HepG2 (cell line): ENCODE data around the gene TEAD3. TPM values are rescaled to one million over a fixed set of nuclear protein-coding genes. Genes with fewer than 3 reads are reported as not detected.

Experiments used
- ATF4 ChIP-seq, 2 experiments: fragments of 450-650 bp in 1 of 2; sonication (generic) in 1 of 2; formaldehyde crosslinking; IDR thresholded peaks; 2 replicates each; pipeline versions ENCODE4 v1.5.0 to v1.8.0; 2020 to 2022; ENCODE audit warnings: mild to moderate bottlenecking in 1 of 2, missing genetic modification reagents in 1 of 2
- DMAP1 ChIP-seq: IDR thresholded peaks from 2 replicates; pipeline ENCODE4 v1.6.1; 2016
- EP300 ChIP-seq, 3 experiments: sonication (generic) in 1 of 3; formaldehyde crosslinking in 1 of 3; IDR thresholded peaks; 2 replicates each; pipeline versions ENCODE4 v1.5.1 to v1.6.1; 2011 to 2020; ENCODE audit warnings: low read depth in 2 of 3, low read length in 2 of 3, borderline replicate concordance in 1 of 3, improper control_type of control experiment in 1 of 3, mild to moderate bottlenecking in 1 of 3, missing genetic modification reagents in 1 of 3, moderate library complexity in 1 of 3
- MBNL3 ChIP-seq: fragments of 250-450 bp; sonication (Bioruptor Pico); conservative IDR thresholded peaks from 2 replicates; pipeline ENCODE4 v1.8.0; 2022; ENCODE audit warnings: mild to moderate bottlenecking, inconsistent platforms
- MED13 ChIP-seq: sonication (generic); formaldehyde crosslinking; IDR thresholded peaks from 2 replicates; pipeline ENCODE4 v1.5.0; 2020; ENCODE audit warnings: missing genetic modification reagents
- MXD1 ChIP-seq: sonication (generic); formaldehyde crosslinking; IDR thresholded peaks from 2 replicates; pipeline ENCODE4 v1.4.0; 2020; ENCODE audit warnings: mild to moderate bottlenecking, missing genetic modification reagents
- NR2F6 ChIP-seq, 2 experiments: IDR thresholded peaks; 2 replicates each; pipeline ENCODE4 v1.6.1; 2016; ENCODE audit warnings: antibody characterized with exemption in 1 of 2, mild to moderate bottlenecking in 1 of 2
- NR3C1 ChIP-seq: sonication (generic); formaldehyde crosslinking; IDR thresholded peaks from 2 replicates; pipeline ENCODE4 v1.4.0; 2020; ENCODE audit warnings: missing genetic modification reagents
- ONECUT2 ChIP-seq: sonication (generic); formaldehyde crosslinking; IDR thresholded peaks from 2 replicates; pipeline ENCODE4 v1.4.0; 2020; ENCODE audit warnings: missing genetic modification reagents
- PATZ1 ChIP-seq: sonication (generic); formaldehyde crosslinking; IDR thresholded peaks from 2 replicates; pipeline ENCODE4 v1.4.0; 2020; ENCODE audit warnings: missing genetic modification reagents
- PAX8 ChIP-seq: sonication (generic); formaldehyde crosslinking; IDR thresholded peaks from 2 replicates; pipeline ENCODE4 v1.8.0; 2022; ENCODE audit warnings: mild to moderate bottlenecking, missing genetic modification reagents, borderline replicate concordance
- PRDM10 ChIP-seq: sonication (generic); formaldehyde crosslinking; IDR thresholded peaks from 2 replicates; pipeline ENCODE4 v1.4.0; 2020; ENCODE audit warnings: low read depth, missing genetic modification reagents
- RARA ChIP-seq: IDR thresholded peaks from 2 replicates; pipeline ENCODE4 v1.6.1; 2016; ENCODE audit warnings: missing genetic modification reagents, missing compliant biosample characterization
- RFX1 ChIP-seq: fragments of 450-650 bp; IDR thresholded peaks from 2 replicates; pipeline ENCODE4 v1.6.1; 2017
- SIN3A ChIP-seq: IDR thresholded peaks from 2 replicates; pipeline ENCODE4 v1.6.1; 2011; ENCODE audit warnings: low read depth, mild to moderate bottlenecking, control low read depth, low read length, borderline replicate concordance
- SKI ChIP-seq: fragments of 450-650 bp; IDR thresholded peaks from one replicate; pipeline ENCODE4 v1.6.1; 2018; ENCODE audit warnings: mild to moderate bottlenecking; ENCODE audit not compliant: partially characterized antibody
- SOX6 ChIP-seq, 2 experiments: fragments of 450-650 bp in 1 of 2; sonication (generic) in 1 of 2; formaldehyde crosslinking in 1 of 2; IDR thresholded peaks; 2 replicates each; pipeline versions ENCODE4 v1.4.0 to v1.6.1; 2017 to 2020; ENCODE audit warnings: antibody characterized with exemption in 1 of 2, mild to moderate bottlenecking in 1 of 2, missing genetic modification reagents in 1 of 2
- THRA ChIP-seq: sonication (generic); formaldehyde crosslinking; IDR thresholded peaks from 2 replicates; pipeline ENCODE4 v1.4.0; 2020; ENCODE audit warnings: missing genetic modification reagents, borderline replicate concordance
- ZFP82 ChIP-seq: sonication (generic); formaldehyde crosslinking; IDR thresholded peaks from 2 replicates; pipeline ENCODE4 v1.5.1; 2020; ENCODE audit warnings: mild to moderate bottlenecking, missing genetic modification reagents, borderline replicate concordance
- ZNF577 ChIP-seq: sonication (generic); formaldehyde crosslinking; IDR thresholded peaks from 2 replicates; pipeline ENCODE4 v1.4.0; 2020; ENCODE audit warnings: mild to moderate bottlenecking, low read depth, missing genetic modification reagents, borderline replicate concordance
- ZNF615 ChIP-seq: sonication (generic); formaldehyde crosslinking; IDR thresholded peaks from 2 replicates; pipeline ENCODE4 v1.5.0; 2020; ENCODE audit warnings: mild to moderate bottlenecking, missing genetic modification reagents, borderline replicate concordance
- ZNF746 ChIP-seq: sonication (generic); formaldehyde crosslinking; IDR thresholded peaks from 2 replicates; pipeline ENCODE4 v1.8.0; 2022; ENCODE audit warnings: mild to moderate bottlenecking, missing genetic modification reagents
- polyA plus RNA-seq, 8 experiments: library from polyadenylated mRNA; depleted of rRNA in 3 of 8; stranded (reverse) in 7 of 8; unstranded in 1 of 8; fragments of >200 nt; fragmentation: Illumina TruSeq in 4 of 8; extraction: Trizol in 4 of 8; gene quantifications; 2 replicates each; pipeline versions ENCODE4 v1.2.1 to v1.2.3, GENCODE V29; 2011 to 2016; ENCODE audit warnings: low read depth in 4 of 8, missing spikeins in 1 of 8, mixed read lengths in 1 of 8; ENCODE audit not compliant: insufficient read depth in 1 of 8
- total RNA-seq, 5 experiments: library from RNA; depleted of rRNA; stranded (reverse); fragments of >200 nt; fragmentation: Illumina TruSeq; extraction: Trizol; gene quantifications; 2 replicates each; pipeline ENCODE4 v1.2.3, GENCODE V29; 2016; ENCODE audit warnings: low read depth in 1 of 5

Gene TEAD3
- total and polyA plus RNA-seq, 2 of the 13 experiments (the other 11 are each of a cell fraction or from before 2014, with no cell fraction given), result 15.1 to 16.5 TPM

GRCh38 chr6:35470663-35471120 lies 26.2 kb downstream of the TEAD3 start (continued):
- TF ChIP-seq SKI (no peak), PAX8 (no peak), PATZ1 (CRISPR knock-in tag) (no peak), MED13 (CRISPR knock-in tag) (no peak), ZFP82 (CRISPR knock-in tag) (no peak), NR2F6 (IDR thresholded peaks at IDR 0.05) (no peak), NR2F6 (CRISPR knock-in tag; IDR thresholded peaks at IDR 0.05) (no peak), RARA (CRISPR knock-in tag) (no peak), THRA (CRISPR knock-in tag) (no peak), SOX6 (IDR thresholded peaks at IDR 0.05) (no peak), SOX6 (CRISPR knock-in tag; IDR thresholded peaks at IDR 0.05) (no peak), SIN3A (no peak), ZNF746 (CRISPR knock-in tag) (no peak), PRDM10 (CRISPR knock-in tag) (no peak), ONECUT2 (CRISPR knock-in tag) (no peak), DMAP1 (no peak), ZNF615 (CRISPR knock-in tag) (no peak), ZNF577 (CRISPR knock-in tag) (no peak), MBNL3 (CRISPR knock-in tag) (no peak), MXD1 (CRISPR knock-in tag) (no peak), EP300 (IDR thresholded peaks at IDR 0.05; ENCODE audit: low read depth in 2 of 2, low read length in 2 of 2) (no peak), EP300 (CRISPR knock-in tag; IDR thresholded peaks at IDR 0.05; ENCODE audit: borderline replicate concordance) (no peak), RFX1 (no peak), NR3C1 (CRISPR knock-in tag) (no peak), ATF4 (CRISPR knock-in tag; IDR thresholded peaks at IDR 0.05) (peak in 1 of 2 experiments; percentile 41; a peak in 1 of 4 replicates)
